ENCODE results near the gene ARHGEF7.

The ARHGEF7 gene

DNA sequence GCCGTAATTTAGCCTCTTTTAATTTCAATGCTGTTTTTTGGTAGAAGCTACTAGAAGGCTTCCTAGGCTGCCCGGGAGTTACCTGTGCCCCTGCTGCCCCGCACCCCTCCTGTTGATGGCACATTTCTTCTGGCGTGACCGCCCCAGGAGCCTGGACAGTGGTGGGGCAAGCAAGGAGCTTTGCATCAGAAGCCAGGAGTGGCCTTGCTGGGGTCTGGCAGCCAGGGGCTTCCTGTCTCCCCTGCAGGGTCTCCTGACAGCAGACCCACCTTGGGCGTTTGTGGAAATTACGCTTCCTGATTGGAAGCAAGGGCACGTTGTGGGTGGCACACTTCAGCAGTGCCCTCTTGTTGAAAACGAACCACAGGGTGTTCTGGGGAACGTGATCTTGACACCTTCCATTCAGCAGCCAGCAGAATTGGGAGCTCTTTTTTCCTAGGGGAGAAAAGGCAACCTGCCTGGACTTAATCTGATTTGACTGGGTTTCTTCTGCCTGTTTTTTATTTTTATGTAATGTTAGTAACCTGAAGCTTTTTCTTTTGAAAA, 115.3 kb downstream of the ARHGEF7 start:
- TF ChIP-seq, protein P1, sequence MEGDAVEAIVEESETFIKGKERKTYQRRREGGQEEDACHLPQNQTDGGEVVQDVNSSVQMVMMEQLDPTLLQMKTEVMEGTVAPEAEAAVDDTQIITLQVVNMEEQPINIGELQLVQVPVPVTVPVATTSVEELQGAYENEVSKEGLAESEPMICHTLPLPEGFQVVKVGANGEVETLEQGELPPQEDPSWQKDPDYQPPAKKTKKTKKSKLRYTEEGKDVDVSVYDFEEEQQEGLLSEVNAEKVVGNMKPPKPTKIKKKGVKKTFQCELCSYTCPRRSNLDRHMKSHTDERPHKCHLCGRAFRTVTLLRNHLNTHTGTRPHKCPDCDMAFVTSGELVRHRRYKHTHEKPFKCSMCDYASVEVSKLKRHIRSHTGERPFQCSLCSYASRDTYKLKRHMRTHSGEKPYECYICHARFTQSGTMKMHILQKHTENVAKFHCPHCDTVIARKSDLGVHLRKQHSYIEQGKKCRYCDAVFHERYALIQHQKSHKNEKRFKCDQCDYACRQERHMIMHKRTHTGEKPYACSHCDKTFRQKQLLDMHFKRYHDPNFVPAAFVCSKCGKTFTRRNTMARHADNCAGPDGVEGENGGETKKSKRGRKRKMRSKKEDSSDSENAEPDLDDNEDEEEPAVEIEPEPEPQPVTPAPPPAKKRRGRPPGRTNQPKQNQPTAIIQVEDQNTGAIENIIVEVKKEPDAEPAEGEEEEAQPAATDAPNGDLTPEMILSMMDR (IDR thresholded peaks at IDR 0.05; ENCODE audit: low read depth, low read length) = no peak
- no peak for DNase-seq (ENCODE audit: low read depth in 2 of 2)
- H3K4me3 ChIP-seq (replicated peaks in 1 of 2; ENCODE audit: low read depth in 2 of 2, low read length in 2 of 2) = no peak overlapping the region

DNA sequence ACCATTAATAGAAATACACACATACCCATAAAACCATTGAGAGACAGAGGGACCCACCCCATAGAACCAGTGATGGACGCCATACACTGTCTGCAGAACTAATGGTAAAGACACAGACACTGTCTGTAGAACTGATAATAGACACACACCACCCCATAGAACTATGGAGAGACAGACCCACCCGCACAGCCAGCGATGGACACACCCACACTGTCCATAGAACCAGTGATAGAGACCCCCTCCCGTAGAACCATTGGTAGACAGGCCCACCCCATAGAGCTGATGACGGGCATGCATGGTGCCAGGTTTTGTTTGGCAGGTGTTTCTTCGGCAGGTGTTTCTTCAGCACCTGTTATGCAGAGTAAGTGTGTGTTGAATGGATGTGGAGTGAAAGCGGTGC, 117.1 kb downstream of the ARHGEF7 start:
- TF ChIP-seq, protein P1 (IDR thresholded peaks at IDR 0.05; ENCODE audit: low read depth, low read length) = no peak
- DNase-seq (ENCODE audit: low read depth in 2 of 2) = no peak
- no peak overlapping the region for H3K4me3 ChIP-seq (replicated peaks in 1 of 2; ENCODE audit: low read depth in 2 of 2, low read length in 2 of 2)

DNA sequence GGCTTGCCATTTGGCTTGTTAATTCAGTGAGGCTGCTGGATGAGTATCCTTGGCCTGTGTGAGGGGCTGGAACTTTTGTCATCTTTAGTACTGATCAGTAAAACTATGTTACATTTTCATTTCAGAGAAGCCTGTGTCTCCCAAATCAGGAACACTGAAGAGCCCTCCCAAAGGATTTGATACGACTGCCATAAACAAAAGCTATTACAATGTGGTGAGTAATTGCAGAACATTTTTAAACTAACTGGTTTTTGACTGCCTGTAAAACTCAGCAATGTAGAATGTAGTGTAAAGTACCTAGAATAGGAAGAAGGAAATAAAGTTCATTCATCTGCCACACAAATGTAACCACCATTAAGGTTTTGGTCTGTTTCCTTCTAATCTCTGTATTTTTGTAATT, 118.0 kb downstream of the ARHGEF7 start:
- DNase-seq (ENCODE audit: low read depth in 2 of 2) = no peak
- no peak overlapping the region for H3K4me3 ChIP-seq (replicated peaks in 1 of 2; ENCODE audit: low read depth in 2 of 2, low read length in 2 of 2)
- TF ChIP-seq, protein P1 (IDR thresholded peaks at IDR 0.05; ENCODE audit: low read depth, low read length) = no peak

DNA sequence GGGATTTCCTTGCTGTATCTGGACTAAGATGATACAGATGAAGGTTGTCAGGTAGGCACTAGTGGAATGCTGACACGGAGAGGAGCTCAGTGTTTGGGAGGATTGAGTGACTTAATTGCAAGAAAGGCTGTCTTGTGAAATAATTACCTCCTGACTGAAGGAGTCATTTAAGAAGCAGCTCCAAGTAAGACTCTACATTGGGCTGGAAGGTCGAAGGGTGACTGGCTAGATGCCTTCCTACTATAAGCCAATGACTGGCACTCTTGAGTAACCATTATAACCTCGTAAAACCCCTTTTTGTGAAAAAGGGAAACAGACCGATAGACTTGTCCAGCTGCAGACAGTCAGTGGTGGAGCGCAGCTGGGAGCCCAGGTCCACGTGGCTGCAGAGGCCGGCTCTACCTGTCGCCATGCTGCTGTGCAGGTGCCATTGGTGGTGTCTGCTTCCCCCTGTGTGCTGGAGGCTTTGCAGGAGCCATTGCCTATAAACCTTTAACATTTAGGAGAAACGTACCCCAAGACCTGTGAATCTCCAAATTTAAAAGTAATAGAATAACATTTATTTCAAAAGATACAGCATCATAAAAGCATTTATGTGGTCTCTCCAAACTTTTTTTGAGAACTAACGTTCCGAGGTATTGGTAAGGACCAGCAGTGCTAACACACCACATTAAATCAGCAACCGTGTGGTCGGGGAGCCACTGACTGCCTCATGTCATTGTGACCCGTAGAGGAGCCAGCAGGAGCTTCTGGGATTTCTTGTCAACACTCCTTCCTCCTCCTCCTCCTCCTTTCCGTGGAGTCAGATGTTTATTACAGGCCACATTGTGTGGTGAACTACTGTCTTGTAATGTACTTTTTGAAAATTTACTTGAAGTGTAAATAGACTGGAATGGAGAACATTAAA, 124.9 kb downstream of the ARHGEF7 start:
- no peak overlapping the region for H3K4me3 ChIP-seq (replicated peaks in 1 of 2; ENCODE audit: low read depth in 2 of 2, low read length in 2 of 2)
- no peak for DNase-seq (ENCODE audit: low read depth in 2 of 2)
- TF ChIP-seq, protein P1 (IDR thresholded peaks at IDR 0.05; ENCODE audit: low read depth, low read length) = no peak

DNA sequence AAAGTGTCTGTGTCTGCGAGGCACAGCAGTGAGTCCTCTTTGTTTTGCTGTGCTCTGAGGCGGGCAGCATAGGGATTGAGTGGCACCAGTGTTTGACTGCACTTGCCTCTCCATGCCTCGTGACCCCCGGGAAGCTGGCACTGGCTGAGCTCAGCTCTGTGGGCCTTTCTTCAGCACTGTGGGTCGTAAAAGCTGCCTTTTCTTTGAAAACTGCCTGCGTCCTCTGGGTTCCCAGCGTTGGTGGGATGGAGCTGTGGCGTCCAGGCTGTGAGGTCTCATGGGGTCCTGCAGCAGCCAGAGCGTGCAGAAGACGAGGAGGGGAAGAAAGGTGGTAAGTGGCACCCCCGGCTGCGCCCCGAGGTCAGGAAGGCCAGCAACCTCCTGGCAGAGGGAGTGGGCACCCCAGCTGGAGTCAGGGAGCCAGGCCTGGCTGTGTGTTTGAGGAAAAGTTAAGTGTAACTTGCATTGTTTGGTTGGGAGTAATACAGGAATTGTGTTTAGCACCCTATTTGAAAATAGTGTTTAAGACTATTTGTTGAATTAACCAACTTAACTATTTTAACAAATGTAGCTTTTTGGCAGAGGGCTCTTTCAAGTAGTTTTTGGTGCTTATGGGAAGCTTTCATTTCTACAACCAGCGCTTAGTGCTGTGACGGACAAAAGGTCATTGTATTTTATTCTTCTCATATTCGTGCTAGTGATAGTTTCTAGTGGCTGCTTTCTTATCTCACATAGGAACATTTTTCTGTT, 126.1 kb downstream of the ARHGEF7 start:
- TF ChIP-seq, protein P1 (IDR thresholded peaks at IDR 0.05; ENCODE audit: low read depth, low read length) = no peak
- no peak overlapping the region for H3K4me3 ChIP-seq (replicated peaks in 1 of 2; ENCODE audit: low read depth in 2 of 2, low read length in 2 of 2)
- no peak for DNase-seq (ENCODE audit: low read depth in 2 of 2)

DNA sequence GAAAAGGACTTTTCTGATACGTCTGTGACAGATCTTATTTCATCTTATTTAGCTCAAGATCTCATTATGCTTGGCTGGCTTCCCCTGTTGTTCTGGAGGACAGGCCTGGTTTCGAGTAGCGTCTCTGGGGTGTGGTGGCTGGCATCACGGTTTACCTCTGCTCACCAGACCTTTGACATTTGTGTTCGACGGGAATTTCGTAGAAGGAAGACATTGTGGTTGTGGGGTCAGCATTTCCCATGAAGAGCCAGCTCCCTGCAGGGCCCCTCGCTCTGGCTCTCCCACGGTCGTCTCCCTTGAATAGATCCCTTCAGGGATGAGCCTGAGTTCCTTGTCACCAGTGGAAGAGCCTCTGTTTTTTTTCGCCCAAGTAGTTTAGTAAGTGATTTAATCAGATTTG, 126.8 kb downstream of the ARHGEF7 start:
- DNase-seq (ENCODE audit: low read depth in 2 of 2) = no peak
- TF ChIP-seq, protein P1 (IDR thresholded peaks at IDR 0.05; ENCODE audit: low read depth, low read length) = no peak
- H3K4me3 ChIP-seq (replicated peaks in 1 of 2; ENCODE audit: low read depth in 2 of 2, low read length in 2 of 2) = no peak overlapping the region
